Stimulated activated CD8-positive, alpha-beta memory T cell treated with anti-CD3 and anti-CD28 coated beads, Interleukin-7, amount 100 ng/mL, for 24 hours (primary cell): ENCODE data around the gene CDX1.

Experiments
- DNase-seq: peaks from one replicate; pipeline ENCODE4 v3.0.0-alpha.2; 2020; ENCODE audit warnings: low read depth

CDX1 gene

DNA sequence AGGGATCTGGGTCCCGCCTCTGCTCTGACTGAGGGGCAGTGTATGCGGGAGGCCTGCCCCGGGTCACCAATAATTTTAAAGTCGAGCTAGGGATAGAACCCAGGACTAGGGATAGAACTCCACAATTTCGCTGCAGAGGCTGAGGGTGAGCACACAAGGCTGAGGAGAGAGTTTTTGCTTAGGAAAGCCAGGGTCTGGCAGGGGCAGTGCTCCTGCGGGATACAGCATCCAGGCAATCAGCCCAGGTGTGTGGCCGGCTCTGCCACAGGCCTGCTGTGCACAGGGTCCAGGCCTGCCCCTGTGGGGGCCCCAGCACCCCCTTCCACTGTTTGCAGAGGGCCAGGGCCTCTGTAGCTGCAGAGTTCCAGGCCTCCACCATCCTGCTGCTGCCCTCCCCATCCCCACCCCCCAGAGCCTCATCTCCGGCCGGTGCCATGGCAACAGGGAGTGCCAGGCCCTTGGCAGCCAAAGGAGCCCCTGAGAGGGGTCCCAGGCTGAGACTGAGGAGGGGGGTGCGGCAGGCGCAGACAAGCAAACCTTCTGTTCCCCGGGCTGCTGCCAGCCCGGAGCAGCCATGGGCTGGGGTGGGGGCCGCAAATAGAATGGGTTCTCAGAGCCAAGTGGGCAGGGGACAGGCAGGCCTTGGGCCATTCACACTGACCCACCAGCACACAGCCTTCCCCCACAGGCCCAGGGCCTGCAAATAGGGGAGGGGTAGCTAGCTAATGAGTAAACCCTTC is 19.5 kb upstream of the CDX1 start:
- no peak for DNase-seq

DNA sequence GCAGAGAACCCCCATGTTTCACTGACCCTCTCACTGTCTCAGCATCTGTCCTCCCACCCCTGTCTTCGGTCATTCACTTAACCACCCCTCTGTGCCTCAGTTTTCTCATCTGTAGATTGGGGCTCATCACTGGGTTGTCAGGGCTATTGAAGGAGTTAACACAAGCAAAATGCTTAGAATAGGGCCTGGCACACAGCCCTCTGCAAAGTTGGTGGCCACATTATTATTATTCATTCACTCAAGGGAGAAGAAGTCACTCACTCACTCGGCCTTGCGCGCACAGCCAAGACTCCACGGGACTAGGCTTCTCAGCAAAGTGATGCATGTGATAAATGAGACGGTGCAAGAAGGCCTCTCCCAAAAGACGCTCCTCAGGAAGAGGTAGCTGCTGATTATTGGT is 18.9 kb upstream of the CDX1 start:
- DNase-seq: no peak

DNA sequence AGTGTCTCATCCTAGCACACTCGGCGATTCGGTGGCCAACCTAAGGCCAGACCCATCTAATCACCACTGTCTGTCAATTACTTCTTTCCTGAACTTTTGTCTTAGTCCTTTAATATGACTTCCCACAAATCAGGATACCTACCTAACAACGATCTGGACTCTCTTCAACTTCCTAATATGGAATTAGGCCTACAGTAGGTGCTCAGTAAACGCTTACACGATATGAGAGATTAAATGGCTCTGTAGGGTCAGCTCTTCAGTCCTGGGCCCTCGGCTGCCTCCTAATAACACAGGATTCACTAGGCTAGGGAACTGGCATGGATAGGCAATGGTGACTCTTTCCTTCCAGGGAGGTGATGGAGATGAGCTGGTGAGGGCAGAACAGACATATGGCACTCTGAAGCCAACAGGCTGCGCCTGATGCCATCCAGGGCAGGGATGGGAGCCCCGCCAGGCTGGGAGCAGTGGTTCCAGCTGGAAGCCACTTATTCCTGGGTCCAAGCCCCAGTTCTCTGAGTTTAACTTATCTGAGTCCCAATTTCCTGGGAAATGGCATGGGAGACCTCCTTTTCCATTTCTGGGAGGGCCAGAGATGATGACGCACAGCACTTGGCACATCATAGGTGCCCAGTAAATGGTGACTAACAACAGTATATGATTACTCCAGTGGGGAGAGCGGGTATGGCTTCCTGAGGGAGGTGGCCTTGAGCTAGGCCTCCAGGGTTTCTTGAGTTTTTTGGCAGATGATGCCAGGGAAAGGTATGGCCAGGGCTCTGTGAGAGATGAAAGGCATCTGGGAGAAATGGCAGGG is 18.3 kb upstream of the CDX1 start:
- no peak for DNase-seq

DNA sequence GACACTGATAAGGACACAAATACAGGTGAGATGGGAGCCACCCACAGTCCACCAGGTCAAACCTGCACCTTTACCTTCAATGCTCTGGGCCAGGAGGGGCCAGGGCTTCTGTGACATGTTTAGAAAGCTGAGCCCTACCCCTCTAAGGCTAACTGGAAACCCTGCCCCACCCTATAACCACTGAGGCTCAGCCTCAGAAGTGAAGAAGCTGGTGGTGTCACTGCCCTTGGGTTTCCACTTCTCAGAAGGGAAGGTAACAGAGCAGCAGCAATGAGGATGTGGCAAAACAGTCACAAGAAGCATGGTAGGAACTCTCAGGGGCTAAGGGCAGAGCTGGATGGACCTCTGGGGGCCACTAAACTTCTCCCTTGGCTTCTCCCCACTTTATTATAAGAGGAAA is 17.0 kb upstream of the CDX1 start:
- DNase-seq: no peak

DNA sequence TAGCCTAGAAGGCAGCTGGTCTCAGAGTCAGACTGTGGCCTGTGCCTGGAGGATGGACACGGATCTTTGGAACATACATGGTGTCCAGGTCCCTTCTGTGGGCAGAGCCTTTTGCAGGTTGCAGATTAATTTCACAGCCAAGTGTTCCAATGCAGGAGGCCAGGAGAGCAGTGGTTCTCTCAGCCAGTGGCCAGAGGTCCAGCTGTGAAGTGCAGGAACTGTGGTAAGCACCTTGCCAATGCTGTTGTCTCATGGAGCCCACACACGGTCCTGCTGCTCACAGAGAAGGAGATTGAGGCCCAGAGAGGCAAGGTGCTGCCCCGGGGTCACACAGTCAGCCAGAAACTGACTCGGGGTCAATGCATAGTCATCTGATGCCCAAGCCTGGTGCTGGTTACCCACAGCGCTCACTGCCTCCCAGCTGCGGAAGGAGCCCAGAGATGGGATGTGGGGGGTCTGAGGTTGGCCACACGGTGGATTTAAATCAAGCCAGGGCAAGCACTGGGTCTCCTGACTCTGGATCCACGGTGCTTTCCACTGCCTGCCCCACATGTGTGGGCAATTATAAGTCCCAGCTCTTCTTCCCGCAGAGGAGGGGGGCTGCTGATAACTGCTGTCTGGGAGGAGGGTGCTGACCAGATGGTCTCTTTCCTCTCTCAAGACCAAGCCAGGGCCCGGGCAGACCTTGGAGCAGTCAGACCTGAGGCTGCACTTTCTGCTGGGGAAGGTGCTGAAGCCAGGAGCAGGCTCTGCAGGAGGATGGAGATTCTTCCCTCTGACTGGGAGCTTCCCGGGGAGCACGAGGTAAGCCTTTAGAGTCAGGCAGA is 13.7 kb upstream of the CDX1 start:
- DNase-seq: no peak

DNA sequence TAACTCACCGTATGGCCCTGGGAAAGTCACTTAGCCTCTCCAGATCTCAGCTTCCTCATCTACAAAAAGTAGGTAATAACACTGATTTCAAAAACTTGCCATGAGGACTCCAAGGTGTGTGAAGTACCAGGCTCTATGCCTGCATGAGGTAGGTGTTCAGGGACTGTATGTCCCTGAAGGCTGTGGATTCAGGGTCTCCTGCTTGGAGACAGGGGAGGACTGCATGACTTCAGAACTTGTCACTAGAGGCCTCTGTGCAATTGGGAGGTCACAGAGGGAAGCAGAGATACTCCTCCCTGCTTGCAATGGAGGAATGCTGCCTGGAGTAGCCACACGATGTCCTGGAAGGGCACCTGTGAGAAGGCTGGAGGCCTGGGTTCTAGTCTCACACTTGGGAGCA is 13.1 kb upstream of the CDX1 start:
- no peak for DNase-seq

DNA sequence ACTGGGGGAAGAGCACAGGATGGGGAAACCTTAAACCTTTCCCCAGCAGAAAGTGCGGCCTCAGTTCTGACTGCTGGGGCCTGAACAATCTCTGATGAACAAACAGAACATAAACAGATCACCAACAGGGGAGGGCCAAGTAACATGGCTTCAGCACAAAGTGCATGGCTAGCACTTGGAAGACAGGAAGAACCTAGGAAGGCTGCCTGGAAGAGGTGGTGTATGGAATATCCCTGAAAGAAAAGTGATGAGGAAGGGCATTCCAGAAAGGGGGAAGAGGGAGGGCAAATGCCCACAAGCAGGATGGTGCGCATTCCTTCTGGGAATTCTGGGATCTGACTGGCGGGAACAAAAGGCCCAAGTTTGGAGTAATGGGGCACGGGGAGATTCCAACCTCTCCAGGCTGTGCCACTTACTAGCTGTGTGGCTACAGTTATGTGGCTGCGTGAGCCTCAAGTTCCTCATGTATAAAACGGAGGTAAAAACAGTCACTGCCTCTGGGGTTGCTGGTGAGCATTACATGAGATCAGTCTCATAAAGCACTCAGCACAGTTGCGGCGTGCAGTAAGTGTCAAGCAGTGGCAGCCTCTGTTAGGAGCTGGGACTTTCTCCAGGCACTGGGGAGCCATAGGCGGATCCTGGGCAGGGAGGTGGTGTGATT is 12.5 kb upstream of the CDX1 start:
- DNase-seq: no peak

DNA sequence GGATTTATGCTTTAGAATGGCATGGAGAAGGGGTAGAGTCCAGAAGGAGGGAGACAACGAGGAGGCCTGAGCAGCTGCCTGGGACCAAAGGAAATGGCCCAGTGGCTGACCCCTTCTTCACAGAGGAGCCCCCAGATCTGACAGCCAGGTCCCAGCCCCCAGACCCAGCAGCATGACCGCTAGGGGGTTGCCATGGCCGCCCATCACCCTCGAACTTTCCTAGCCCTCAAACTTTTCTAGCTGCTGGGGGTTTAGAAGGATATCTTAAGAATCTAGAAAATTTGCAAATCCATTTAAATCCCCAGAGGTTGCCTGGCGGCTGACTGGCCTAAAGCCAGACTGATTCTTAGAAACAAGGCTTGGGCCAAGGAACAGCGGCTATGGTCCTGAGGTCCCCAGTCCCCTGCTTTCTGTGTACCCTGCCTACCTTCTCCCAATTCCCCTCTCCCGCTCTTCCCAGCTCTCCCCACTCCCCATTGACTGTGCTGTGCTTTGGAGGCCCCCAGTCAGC is 11.9 kb upstream of the CDX1 start:
- no peak for DNase-seq

DNA sequence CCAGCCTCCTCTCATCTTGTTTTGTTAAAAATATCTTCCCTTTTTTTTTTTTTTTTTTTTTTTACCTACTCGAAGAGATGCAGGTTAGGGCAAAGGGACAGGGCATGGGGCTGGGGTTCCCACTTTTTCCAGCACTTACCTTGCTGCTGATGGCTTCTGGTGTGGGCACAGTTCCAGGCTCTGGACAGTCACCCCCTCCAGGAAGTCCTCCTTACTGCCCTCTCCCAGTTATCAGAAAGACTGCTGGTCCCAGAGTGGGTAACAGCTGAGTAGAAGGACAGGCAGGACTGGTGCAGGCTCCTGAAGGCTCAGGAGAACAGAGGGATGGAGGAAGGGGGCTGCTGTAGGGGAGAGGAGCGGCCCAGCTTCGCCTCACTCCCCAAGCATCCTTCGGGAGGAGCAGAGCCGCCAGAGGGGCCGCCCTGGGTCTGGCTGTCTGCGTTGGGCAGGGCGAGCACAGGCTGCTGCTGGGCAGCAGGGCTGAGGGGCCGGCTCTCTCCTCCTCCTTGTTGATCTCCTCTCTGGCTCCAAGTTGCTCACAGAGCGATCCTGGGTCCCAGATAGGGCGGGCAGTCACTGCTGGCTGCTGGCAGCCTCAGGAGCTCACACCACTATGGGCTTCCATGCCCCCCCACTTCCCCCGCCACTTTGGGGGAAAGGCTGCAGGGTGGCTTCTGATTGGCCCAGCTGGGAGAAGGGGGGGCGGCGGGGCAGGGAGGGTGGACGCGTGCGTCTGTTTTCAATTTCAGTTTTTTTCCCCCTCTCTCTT is 11.1 kb upstream of the CDX1 start, which contains the start of gene PDGFRB:
TSS of gene PDGFRB (minus strand) at position 588 of the 769 bp plus-strand sequence. CDS start 18,798 bp downstream, outside the sequence.
- peak; percentile 23 for DNase-seq

DNA sequence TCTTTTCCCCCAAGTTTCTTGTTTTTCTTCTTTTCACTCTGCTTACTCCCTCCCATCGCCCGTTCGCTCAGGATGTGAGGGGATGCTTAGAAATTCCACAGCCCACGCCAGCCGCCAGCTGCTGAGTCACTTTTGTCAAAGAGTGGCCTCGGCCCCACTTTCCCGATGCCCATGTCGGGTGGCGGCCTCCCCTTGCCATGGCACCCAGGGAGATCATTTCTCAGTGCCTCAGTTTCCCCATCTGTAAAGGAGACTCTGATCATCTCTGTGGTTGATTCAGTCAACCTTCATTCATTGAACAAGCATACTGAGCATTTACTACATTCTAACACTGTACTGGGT is 10.6 kb upstream of the CDX1 start:
- DNase-seq: no peak

DNA sequence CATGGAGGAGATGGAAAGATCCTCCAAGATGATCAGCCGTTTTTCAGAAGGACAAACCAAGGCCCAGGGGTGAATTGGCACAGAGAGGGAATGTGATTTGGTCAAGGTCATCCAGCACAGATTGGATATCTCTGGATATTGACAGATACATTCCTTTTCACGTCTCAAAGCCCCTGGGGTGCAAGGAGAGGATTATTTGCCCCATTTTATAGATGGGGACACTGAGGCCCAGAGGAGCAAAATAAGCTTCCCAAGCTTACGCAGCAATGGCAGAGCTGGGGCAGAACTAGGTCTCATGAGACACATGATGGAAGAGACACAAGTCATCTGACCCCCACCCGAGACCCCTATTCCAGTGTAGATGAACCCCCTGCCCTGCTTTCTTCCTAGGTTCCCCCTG is 10.0 kb upstream of the CDX1 start:
- no peak for DNase-seq

DNA sequence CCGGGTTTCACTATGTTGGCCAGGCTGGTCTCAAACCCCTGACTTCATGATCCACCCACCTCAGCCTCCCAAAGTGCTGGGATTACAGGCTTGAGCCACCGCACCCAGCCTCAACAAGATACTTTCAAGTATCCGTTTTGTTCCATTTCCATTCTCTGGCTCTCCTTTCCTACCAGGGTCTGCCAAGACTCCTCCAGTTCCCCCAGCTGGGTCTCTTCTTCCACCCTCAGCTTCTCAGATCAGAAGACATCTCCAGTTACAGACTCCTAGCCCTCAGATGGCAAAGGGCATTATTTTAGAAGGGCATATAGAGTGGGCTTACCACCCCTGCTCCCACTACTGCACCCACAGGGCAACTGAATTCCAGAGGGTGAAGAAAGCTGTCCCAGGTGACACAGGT is 9.4 kb upstream of the CDX1 start:
- no peak for DNase-seq

DNA sequence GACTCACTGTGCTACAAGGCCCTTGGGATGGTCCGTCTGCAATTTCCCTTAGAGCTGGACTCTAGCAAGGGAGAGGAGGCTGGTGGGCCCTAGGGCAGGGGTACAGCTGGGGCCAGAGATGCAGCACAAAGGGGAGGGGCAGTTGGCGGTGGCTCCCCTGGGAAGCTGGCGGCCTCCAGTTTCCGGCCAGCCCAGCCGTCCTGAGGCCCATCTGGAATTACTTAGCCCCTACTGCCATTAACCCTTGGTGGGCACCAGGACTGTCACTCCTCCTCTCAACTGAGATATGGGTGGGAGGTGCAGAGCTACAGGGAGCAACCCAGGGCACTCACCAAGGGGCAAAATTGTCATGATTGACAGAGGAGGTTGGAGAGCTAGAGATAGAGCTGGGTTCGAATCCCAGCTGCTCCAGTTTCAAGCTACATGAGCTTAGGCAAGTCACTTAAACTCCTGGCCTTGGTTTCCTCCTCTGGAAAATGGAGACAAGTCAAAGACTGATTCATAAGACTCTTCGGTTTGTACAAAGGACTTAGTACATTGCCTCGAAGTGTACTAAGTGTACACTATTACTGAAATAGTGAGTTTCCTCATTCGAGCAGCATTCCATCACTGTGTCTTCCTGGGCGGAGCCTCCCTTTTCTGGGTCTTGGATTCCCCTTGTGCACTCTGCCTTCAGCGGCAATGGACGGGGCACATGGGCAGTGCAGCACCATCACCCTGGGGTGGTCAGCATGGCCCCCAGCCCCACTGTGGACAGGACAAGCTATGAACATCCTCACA is 8.2 kb upstream of the CDX1 start:
- no peak for DNase-seq

DNA sequence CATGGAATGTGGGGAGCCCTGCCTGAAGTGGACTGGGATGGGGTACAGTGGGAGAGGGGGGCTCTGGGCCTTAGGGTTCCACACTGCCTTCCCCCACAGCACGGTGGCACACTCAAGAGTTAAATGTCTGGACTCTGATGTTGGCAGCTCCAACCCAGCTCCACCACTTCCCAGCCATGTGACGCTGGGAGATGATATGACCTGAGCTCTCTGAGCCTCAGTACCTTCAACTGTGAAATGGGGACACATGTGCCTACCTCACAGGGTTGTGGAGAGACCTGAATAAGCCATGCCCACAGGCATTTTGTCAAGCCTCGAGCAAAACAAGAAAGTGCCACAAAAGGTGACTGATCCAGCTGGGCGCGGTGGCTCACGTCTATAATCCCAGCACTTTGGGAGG is 7.5 kb upstream of the CDX1 start:
- DNase-seq: no peak

DNA sequence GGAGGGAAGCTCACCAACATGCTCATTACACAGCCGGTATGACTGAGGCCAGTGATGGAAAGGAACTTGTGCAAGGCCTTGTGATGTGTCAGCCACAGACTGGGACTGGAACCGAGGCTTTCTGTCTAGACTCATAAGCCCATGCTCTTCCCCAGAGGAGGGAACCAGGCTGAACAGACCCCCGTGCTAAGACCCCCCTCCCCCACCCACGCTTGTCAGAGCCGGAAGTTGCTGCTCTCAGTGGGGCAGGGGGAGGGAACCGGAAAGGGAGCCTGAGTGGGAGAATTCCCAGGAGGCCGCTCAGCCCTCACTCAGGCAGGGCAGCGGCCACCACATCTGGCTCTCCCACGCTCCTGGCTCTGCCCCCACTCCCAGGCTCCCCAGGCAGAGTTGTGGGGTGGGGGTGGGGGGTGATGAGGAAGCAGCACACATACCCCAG is 6.8 kb upstream of the CDX1 start:
- no peak for DNase-seq

DNA sequence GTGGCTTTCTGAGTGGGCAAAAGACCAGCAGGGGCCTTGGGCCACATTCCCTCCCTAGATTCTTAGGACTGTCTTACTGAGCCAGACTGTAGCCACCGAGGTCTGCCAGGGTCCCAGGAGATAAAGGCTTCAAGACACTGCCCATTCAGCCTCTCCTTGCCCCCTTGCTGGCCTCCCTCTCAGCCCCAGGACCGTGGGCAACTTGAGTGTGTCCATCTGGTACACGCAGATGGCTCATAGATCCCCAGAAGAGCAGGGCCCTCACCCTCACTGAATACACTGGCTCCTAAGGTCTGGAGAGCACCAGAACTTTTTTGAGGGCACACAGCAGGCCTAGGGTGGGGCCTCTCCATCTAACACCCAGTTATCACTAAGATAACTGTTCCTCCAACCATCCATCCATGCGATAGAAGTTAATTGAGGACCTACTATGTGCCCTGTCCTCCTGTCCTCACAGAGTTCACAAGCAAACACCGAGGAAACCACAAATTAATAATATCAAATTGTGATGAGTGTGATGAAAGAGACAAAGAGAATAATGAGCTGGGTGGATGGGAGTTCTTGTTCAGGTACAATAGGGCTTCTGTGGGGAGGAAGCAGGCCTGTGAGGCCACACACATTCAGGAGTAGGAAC is 6.0 kb upstream of the CDX1 start:
- DNase-seq: no peak

DNA sequence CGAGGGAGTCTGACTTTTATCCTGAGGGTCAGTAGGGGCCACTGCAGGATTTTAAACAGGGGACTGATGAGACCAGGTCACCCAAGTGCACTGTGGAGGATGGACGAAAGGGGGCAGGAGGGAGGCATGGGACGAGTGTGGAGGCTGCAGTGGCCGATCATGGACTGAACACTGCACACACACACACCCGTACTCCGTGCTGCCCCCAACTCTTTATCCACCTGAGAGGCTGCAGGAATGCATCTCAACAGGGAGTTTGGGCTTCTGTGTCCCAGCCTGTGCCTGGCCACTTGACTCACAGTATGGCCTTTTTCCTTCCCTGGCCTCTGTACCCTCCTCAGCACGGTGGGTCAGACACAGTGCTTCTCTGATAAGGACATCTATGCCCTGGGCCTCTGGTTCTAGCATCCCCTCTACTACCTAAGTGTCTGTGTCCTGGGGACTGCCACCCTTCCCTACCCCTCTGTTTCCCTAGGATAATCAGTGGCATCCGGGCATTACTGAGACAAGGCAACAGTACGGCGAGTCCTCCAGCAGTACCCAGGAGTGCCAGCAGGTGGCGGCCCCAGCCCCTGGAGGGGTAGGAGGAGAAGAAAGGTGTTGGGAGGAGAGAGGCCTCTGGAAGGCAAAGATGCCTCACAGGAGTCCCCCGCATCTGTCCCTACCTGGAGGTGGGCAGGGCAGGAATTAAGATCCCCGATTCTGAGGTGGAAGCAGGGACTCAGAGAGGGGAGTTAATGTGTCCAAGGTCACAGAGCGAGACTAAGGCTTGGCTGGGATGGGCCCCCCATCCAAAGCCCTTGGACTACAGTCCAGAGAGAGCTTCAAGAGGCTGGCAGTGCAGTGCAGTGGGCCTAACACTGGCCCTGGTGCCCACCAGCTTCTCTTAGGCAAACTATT is 5.1 kb upstream of the CDX1 start:
- peak; percentile 75 for DNase-seq

DNA sequence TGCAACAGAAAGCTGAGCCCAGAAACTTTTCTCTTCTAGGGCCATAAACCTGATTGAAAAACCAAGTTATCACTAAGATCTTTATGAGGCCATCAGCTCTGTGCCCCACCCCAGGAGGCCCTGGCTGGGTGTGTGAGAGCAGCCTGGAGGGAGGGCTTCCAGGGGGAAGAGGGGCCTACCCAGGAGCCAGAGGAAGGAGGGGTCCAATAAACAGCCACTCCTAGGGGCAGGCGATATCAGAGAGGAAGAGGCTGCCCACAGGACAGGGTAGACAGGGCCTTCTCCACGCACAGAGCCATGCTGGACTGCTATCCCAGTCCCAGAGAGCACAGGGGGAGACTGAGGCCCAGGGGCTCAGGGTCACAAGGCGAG is 4.5 kb upstream of the CDX1 start:
- DNase-seq: no peak

DNA sequence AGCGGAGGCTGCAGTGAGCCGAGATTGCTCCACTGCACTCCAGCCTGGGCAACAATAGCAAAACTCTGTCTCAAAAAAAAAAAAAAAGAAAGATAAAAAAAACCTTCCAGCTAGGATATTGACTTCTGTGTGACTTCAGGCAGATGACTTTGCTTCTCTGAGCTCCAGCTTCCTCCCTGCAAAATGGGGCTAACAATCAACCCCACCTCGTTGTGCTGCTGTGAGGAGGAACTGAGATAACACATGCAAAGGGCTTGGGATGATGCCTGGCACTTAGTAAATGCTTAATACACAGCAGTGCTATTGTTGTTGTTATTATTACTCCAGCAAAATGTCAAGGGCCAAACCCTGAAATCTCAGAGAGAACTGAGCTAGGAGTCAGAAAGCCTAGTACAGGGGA is 3.5 kb upstream of the CDX1 start:
- DNase-seq: no peak
